ENCODE data around the gene MAP4K2. TPM values are rescaled to one million over a fixed set of nuclear protein-coding genes. Genes with fewer than 3 reads are reported as not detected.

MAP4K2 gene
- total and polyA plus RNA-seq, 2 of the 8 experiments (the other 6 are each of a cell fraction or from before 2014, with no cell fraction given), result 20.1 to 20.7 TPM

DNA sequence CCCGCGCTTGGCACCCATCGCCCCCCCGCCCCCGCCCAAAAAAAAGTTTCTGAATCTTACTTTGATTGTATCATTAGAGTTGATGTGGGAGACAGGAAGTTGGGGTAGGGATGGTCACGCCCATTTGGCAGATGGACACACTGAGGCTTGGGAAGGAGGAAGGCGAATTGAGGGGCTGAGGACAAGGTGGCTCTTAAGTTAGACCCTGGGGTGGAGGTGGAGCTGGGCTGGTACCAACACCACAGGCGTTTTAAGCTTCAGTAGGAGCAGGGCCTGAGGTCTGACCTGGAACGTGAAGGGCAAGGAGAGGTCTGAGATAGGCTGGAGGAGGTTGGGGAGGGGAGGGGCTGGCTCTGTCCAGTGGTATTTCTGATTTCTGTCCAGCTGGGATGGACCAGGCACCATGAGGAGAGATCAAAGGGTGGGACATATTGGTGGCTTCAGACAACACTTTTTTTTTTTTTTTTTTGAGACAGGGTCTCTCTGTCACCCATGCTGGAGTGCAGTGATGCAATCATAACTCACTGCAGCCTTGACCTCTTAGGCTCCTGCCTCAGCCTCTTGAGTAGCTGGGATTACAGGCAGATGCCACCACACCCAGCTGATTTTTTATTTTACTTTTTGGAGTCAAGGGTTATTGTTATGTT, 42.2 kb upstream of the MAP4K2 start:
- no peak for FAIRE-seq
- no peaks in the 10 kb centered on the region; the same call in 1 of the 2 replicates for H3K79me1 ChIP-seq (ENCODE audit: low read depth, low read length)

More for the DNA sequence above, 42.2 kb upstream of the MAP4K2 start:
- no peak overlapping the region for H3K14ac ChIP-seq (ENCODE audit: insufficient read length)
- 21% methylated on average over 9 of the region's 9 CpGs; no CpG with 5 or more reads in 1 of the 2 experiments for WGBS, 2 experiments (ENCODE audit: extremely low coverage in 1 of 2, insufficient coverage in 1 of 2, insufficient read length in 1 of 2, insufficient replicate concordance in 2 of 2, low coverage in 1 of 2, low lambda C conversion rate in 2 of 2, missing lambda C conversion rate in 1 of 2)
- no peaks in the 10 kb centered on the region for H3K9me3 ChIP-seq (ENCODE audit: insufficient read depth in 2 of 2, low read depth in 1 of 2, low read length in 1 of 2)
- no peaks in the 10 kb centered on the region for H3K36me3 ChIP-seq (ENCODE audit: control insufficient read depth in 2 of 4, insufficient read depth in 4 of 4, low read length in 3 of 4)
- H3K4ac ChIP-seq (replicated peaks; ENCODE audit: insufficient read length, low read depth, low read length), result no peak overlapping the region
- H2BK12ac ChIP-seq (ENCODE audit: low read depth, low read length), result peak overlapping the region; percentile 50; the same call in 1 of the 2 replicates
- H2BK5ac ChIP-seq (ENCODE audit: low read depth, low read length), result peak overlapping the region; percentile 78; the same call in 1 of the 2 replicates
- H4K5ac ChIP-seq (ENCODE audit: insufficient read length, low read depth, low read length), result no peak overlapping the region
- H4K91ac ChIP-seq (replicated peaks; ENCODE audit: insufficient read length, low read length), result no peak overlapping the region
- no peak overlapping the region for H3K23ac ChIP-seq (ENCODE audit: insufficient read length)
- DNase-seq (ENCODE audit: low read depth in 1 of 2, low spot score in 2 of 2), result no peak
- peak overlapping the region; percentile 17; the same call in 1 of the 2 replicates for H4K8ac ChIP-seq (ENCODE audit: extremely low read depth, insufficient read depth, low read length)
- H2AFZ ChIP-seq (ENCODE audit: low read length), result no peak overlapping the region
- H2BK15ac ChIP-seq (ENCODE audit: low read length), result no peak overlapping the region
- H3K18ac ChIP-seq (ENCODE audit: extremely low read depth, low read length), result peak overlapping the region; percentile 1; the same call in 1 of the 2 replicates
- H3K4me3 ChIP-seq (ENCODE audit: extremely low read depth in 1 of 4, insufficient read depth in 2 of 4, low read depth in 3 of 4, low read length in 4 of 4), result peak overlapping the region; percentile 71 to 94 (median 76)
- no peak overlapping the region for H3K9ac ChIP-seq (replicated peaks in 1 of 4; ENCODE audit: extremely low read depth in 1 of 4, low read depth in 3 of 4, low read length in 3 of 4)
- peaks cover 0 to 3% of the 10 kb centered on the region in 2 experiments; a peak in 1 of 4 replicates for H3K79me2 ChIP-seq (ENCODE audit: control insufficient read depth in 1 of 2, insufficient read depth in 2 of 2, low read length in 2 of 2)
- 0 out of 4 replicates have a peak, but pooled peaks of 1 of the 2 experiments have one; percentile 7 for TF ChIP-seq SIN3A (conservative IDR thresholded peaks at IDR 0.05 in 1 of 2, IDR thresholded peaks at IDR 0.05 in 1 of 2; ENCODE audit: low read depth in 1 of 2, low read length in 2 of 2)
- TF ChIP-seq TBP (IDR thresholded peaks at IDR 0.05; ENCODE audit: low read depth, low read length), result no peak
- peak; percentile 96 for TF ChIP-seq KDM1A (IDR thresholded peaks at IDR 0.05; ENCODE audit: borderline replicate concordance, low read length)
- peak in 1 of 2 experiments; percentile 64; a peak in 1 of 4 replicates for TF ChIP-seq HDAC2 (IDR thresholded peaks at IDR 0.05; ENCODE audit: borderline replicate concordance in 1 of 2, low read depth in 2 of 2, low read length in 2 of 2)
- H4K20me1 ChIP-seq (replicated peaks in 1 of 2; ENCODE audit: control insufficient read depth in 1 of 2, insufficient read depth in 2 of 2, low read length in 2 of 2), result no peaks in the 10 kb centered on the region
- no peak overlapping the region for H3K56ac ChIP-seq (replicated peaks; ENCODE audit: insufficient read length, low read depth, low read length)
- H2BK20ac ChIP-seq (ENCODE audit: low read length), result no peak overlapping the region
- ChIA-PET POLR2A (ENCODE audit: partially characterized antibody) (interaction anchor here (25.7 kb wide), 1 partner anchor 39 kb away, joined by 408 read pairs; the partner anchor contains the start of gene EHD1), CTCF (ENCODE audit: partially characterized antibody) (interaction anchor here (0.6 to 32.3 kb wide), 10 partner anchors 15 to 493 kb away, joined by 3 to 1058 read pairs (median 20); partner anchors contain the start of genes ARL2, BATF2, EHD1 and TM7SF2)
- H3K23me2 ChIP-seq (ENCODE audit: low read depth, low read length), result peaks cover 9% of the 10 kb centered on the region
- peak overlapping the region; percentile 75; the same call in 1 of the 2 replicates for H3K27ac ChIP-seq (ENCODE audit: low read depth, low read length)
- H2AK5ac ChIP-seq (ENCODE audit: low read depth, low read length), result no peak overlapping the region
- peaks cover 0 to 35% (median 23%) of the 10 kb centered on the region in 4 experiments; a peak in 6 of 7 replicates for H3K4me1 ChIP-seq (replicated peaks in 1 of 4; ENCODE audit: control insufficient read depth in 3 of 4, insufficient read depth in 4 of 4, low read length in 3 of 4)
- H3K4me2 ChIP-seq (ENCODE audit: insufficient read depth in 1 of 2, low read depth in 2 of 2, low read length in 2 of 2), result peak overlapping the region; percentile 65 to 84
- no peak overlapping the region for H2BK120ac ChIP-seq (replicated peaks; ENCODE audit: low read depth, low read length)
- no peaks in the 10 kb centered on the region for H3K27me3 ChIP-seq (replicated peaks in 1 of 4; ENCODE audit: control insufficient read depth in 3 of 4, extremely low read depth in 1 of 4, insufficient read depth in 3 of 4, low read length in 3 of 4)

All from H1 (cell line).